IMR-90 (cell line): ENCODE measurements around the gene LYRM7. TPM values are rescaled to one million over a fixed set of nuclear protein-coding genes. Genes with fewer than 3 reads are reported as not detected.

Experiments used
- ATAC-seq: fragments of 200-7000 bp; cut with Tn5 transposase; 2 replicates; pipeline ENCODE4 v1.9.1; 2020; ENCODE audit warnings: low read depth, mild to moderate bottlenecking, moderate library complexity
- BruUV-seq: library from RNA; stranded (reverse); fragments of 400-500 nt; replicated peaks from 2 replicates; lab custom pipeline; 2021; lab: Mats Ljungman, UMichigan
- CTCF ChIA-PET: fragments of 300-600 bp; formaldehyde crosslinking; extraction: SDS; loops from one replicate; lab custom pipeline; 2021; ENCODE audit warnings: antibody characterized with exemption; lab: Yijun Ruan, JAX
- POLR2A ChIA-PET: fragments of 300-600 bp; sonication (Branson Sonifier 250); formaldehyde crosslinking; loops from one replicate; lab custom pipeline; 2022; ENCODE audit warnings: antibody characterized with exemption; ENCODE audit not compliant: unreplicated experiment; lab: Charles Lee
- DNase-seq: peaks from one replicate; pipeline ENCODE4 v3.0.0; 2013
- H2AFZ ChIP-seq: replicated peaks from 2 replicates; pipeline ENCODE3; 2013; ENCODE audit warnings: low read length, mild to moderate bottlenecking; ENCODE audit not compliant: poor library complexity
- H2AK5ac ChIP-seq: 2 replicates; pipeline ENCODE4 v1.6.1; 2013; ENCODE audit warnings: low read depth, low read length, inconsistent platforms
- H2AK9ac ChIP-seq: replicated peaks from 2 replicates; pipeline ENCODE3; 2013; ENCODE audit warnings: mild to moderate bottlenecking, low read depth, low read length, moderate library complexity; ENCODE audit not compliant: poor library complexity
- H2BK120ac ChIP-seq: 2 replicates; pipeline ENCODE4 v1.6.1; 2013; ENCODE audit warnings: low read depth, low read length, inconsistent platforms
- H2BK15ac ChIP-seq: 3 replicates; pipeline ENCODE4 v1.6.1; 2013; ENCODE audit warnings: low read depth, low read length, inconsistent platforms
- H2BK20ac ChIP-seq: 2 replicates; pipeline ENCODE4 v1.6.1; 2013; ENCODE audit warnings: low read depth, mild to moderate bottlenecking, inconsistent platforms, low read length, moderate library complexity
- H2BK5ac ChIP-seq: 2 replicates; pipeline ENCODE4 v1.6.1; 2013; ENCODE audit warnings: mild to moderate bottlenecking, low read depth, low read length, inconsistent platforms; ENCODE audit not compliant: poor library complexity, severe bottlenecking
- H3K14ac ChIP-seq: replicated peaks from 2 replicates; pipeline ENCODE4 v1.6.1; 2013; ENCODE audit warnings: low read depth, low read length, inconsistent platforms
- H3K18ac ChIP-seq: 2 replicates; pipeline ENCODE4 v1.6.1; 2013; ENCODE audit warnings: low read depth, low read length, control low read depth
- H3K23ac ChIP-seq: 2 replicates; pipeline ENCODE4 v1.6.1; 2013; ENCODE audit warnings: low read depth, low read length, inconsistent platforms
- H3K27ac ChIP-seq: 2 replicates; pipeline ENCODE4 v1.5.1; 2013; ENCODE audit warnings: mild to moderate bottlenecking, control low read depth, low read length; ENCODE audit not compliant: insufficient read depth
- H3K27me3 ChIP-seq: 2 replicates; pipeline ENCODE4 v1.6.1; 2013; ENCODE audit warnings: low read length; ENCODE audit not compliant: control insufficient read depth, insufficient read depth
- H3K36me3 ChIP-seq: 2 replicates; pipeline ENCODE4 v1.6.1; 2013; ENCODE audit warnings: low read length, mixed read lengths; ENCODE audit not compliant: control insufficient read depth, insufficient read depth
- H3K4ac ChIP-seq: 2 replicates; pipeline ENCODE4 v1.6.1; 2013; ENCODE audit warnings: low read depth, low read length, inconsistent platforms
- H3K4me1 ChIP-seq: 2 replicates; pipeline ENCODE4 v1.6.1; 2013; ENCODE audit warnings: low read length, mixed read lengths; ENCODE audit not compliant: control insufficient read depth, insufficient read depth
- H3K4me2 ChIP-seq: 2 replicates; pipeline ENCODE4 v1.6.1; 2013; ENCODE audit warnings: low read depth, mild to moderate bottlenecking, control low read depth, low read length, moderate library complexity
- H3K4me3 ChIP-seq: 2 replicates; pipeline ENCODE4 v1.5.1; 2013; ENCODE audit warnings: low read depth, mild to moderate bottlenecking, control low read depth, low read length, moderate library complexity; ENCODE audit not compliant: insufficient read depth
- H3K56ac ChIP-seq: 2 replicates; pipeline ENCODE4 v1.6.1; 2013; ENCODE audit warnings: low read length, inconsistent platforms; ENCODE audit not compliant: insufficient read depth; ENCODE audit errors: extremely low read depth
- H3K79me1 ChIP-seq, 2 experiments: 2 replicates each; pipeline ENCODE4 v1.6.1; 2013; ENCODE audit warnings: low read length in 2 of 2, inconsistent platforms in 1 of 2, low read depth in 1 of 2
- H3K9ac ChIP-seq: 2 replicates; pipeline ENCODE4 v1.6.1; 2013; ENCODE audit warnings: low read depth, low read length, control low read depth
- H3K9me1 ChIP-seq: 2 replicates; pipeline ENCODE4 v1.6.1; 2013; ENCODE audit warnings: low read length, inconsistent platforms; ENCODE audit not compliant: insufficient read depth
- H3K9me3 ChIP-seq: 2 replicates; pipeline ENCODE4 v1.6.1; 2013; ENCODE audit warnings: low read length; ENCODE audit not compliant: control insufficient read depth, insufficient read depth
- H4K20me1 ChIP-seq: 2 replicates; pipeline ENCODE4 v1.6.1; 2013; ENCODE audit warnings: low read length, inconsistent platforms; ENCODE audit not compliant: insufficient read depth
- H4K5ac ChIP-seq: 2 replicates; pipeline ENCODE4 v1.6.1; 2013; ENCODE audit warnings: mild to moderate bottlenecking, low read depth, low read length, control low read depth
- H4K8ac ChIP-seq, 2 experiments: 2 replicates each; pipeline ENCODE4 v1.6.1; 2013; ENCODE audit warnings: low read depth in 2 of 2, low read length in 2 of 2, control low read depth in 1 of 2, inconsistent platforms in 1 of 2
- H4K91ac ChIP-seq: 2 replicates; pipeline ENCODE4 v1.6.1; 2013; ENCODE audit warnings: low read depth, low read length, inconsistent platforms; ENCODE audit not compliant: insufficient read depth
- BHLHE40 ChIP-seq: fragments of 150-350 bp; IDR thresholded peaks from 2 replicates; pipeline ENCODE4 v1.6.1; 2016; ENCODE audit warnings: mild to moderate bottlenecking, low read depth, low read length
- CEBPB ChIP-seq: IDR thresholded peaks from 2 replicates; pipeline ENCODE4 v1.6.1; 2012; ENCODE audit warnings: low read depth, low read length, improper control_type of control experiment
- CHD1 ChIP-seq: IDR thresholded peaks from 2 replicates; pipeline ENCODE4 v1.6.1; 2012; ENCODE audit warnings: low read depth, low read length, improper control_type of control experiment
- FOS ChIP-seq: fragments of 150-350 bp; IDR thresholded peaks from 2 replicates; pipeline ENCODE4 v1.6.1; 2016; ENCODE audit warnings: low read depth, low read length
- MAFK ChIP-seq: IDR thresholded peaks from 2 replicates; pipeline ENCODE4 v1.6.1; 2012; ENCODE audit warnings: low read depth, low read length, improper control_type of control experiment
- MAZ ChIP-seq: IDR thresholded peaks from 2 replicates; pipeline ENCODE4 v1.6.1; 2012; ENCODE audit warnings: low read depth, mild to moderate bottlenecking, low read length, improper control_type of control experiment, moderate library complexity, borderline replicate concordance
- MXI1 ChIP-seq: IDR thresholded peaks from 2 replicates; pipeline ENCODE4 v1.6.1; 2012; ENCODE audit warnings: low read depth, mild to moderate bottlenecking, low read length, moderate library complexity, borderline replicate concordance
- NFE2L2 ChIP-seq: fragments of 150-350 bp; IDR thresholded peaks from 2 replicates; pipeline ENCODE4 v1.6.1; 2016; ENCODE audit warnings: low read depth, mild to moderate bottlenecking, low read length
- POLR2A ChIP-seq: IDR thresholded peaks from 2 replicates; pipeline ENCODE4 v1.6.1; 2012; ENCODE audit warnings: mild to moderate bottlenecking, low read depth, low read length
- RAD21 ChIP-seq: IDR thresholded peaks from 2 replicates; pipeline ENCODE4 v1.6.1; 2012; ENCODE audit warnings: low read length, improper control_type of control experiment
- RCOR1 ChIP-seq: IDR thresholded peaks from 2 replicates; pipeline ENCODE4 v1.6.1; 2012; ENCODE audit warnings: mild to moderate bottlenecking, low read length, improper control_type of control experiment; ENCODE audit not compliant: insufficient replicate concordance
- RFX5 ChIP-seq: IDR thresholded peaks from 2 replicates; pipeline ENCODE4 v1.8.0; 2012; ENCODE audit warnings: low read depth, mild to moderate bottlenecking, low read length, moderate library complexity
- SMC3 ChIP-seq: fragments of 150-350 bp; IDR thresholded peaks from 2 replicates; pipeline ENCODE4 v1.6.1; 2016; ENCODE audit warnings: low read depth, mild to moderate bottlenecking, antibody characterized with exemption, low read length, moderate library complexity
- dilution Hi-C: fragments of 300-500 bp; cut with HindIII; formaldehyde crosslinking; loops from one replicate; pipeline ENCODE4 v1.14.3; 2018; ENCODE audit warnings: low sequenced_read_pairs; ENCODE audit not compliant: unreplicated experiment
- in situ Hi-C: fragments of 300-500 bp; cut with MboI; formaldehyde crosslinking; loops from 3 replicates; pipeline ENCODE4 v1.14.3; 2019; ENCODE audit warnings: low sequenced_read_pairs, inconsistent platforms, mixed read lengths
- intact Hi-C: fragments of 100-400 bp; cut with micrococcal nuclease; formaldehyde crosslinking; loops from 2 replicates; pipeline ENCODE4 v1.10.0; 2022
- polyA plus RNA-seq, 3 experiments: library from polyadenylated mRNA; depleted of rRNA; stranded (reverse); fragments of >200 nt; gene quantifications; 2 replicates each; pipeline ENCODE4 v1.2.3, GENCODE V29; 2012; ENCODE audit warnings: low replicate concordance in 1 of 3
- total RNA-seq: library from RNA; depleted of rRNA; stranded (reverse); fragments of >200 nt; gene quantifications from 2 replicates; pipeline ENCODE4 v1.2.3, GENCODE V29; 2012
- TF ChIP-seq, protein P1 (sequence below): conservative IDR thresholded peaks from 2 replicates; pipeline ENCODE4 v1.5.1; 2012; ENCODE audit warnings: mild to moderate bottlenecking, low read depth, low read length, improper control_type of control experiment
- TF ChIP-seq, protein P2 (sequence below): fragments of 150-350 bp; IDR thresholded peaks from 2 replicates; pipeline ENCODE4 v1.6.1; 2017; ENCODE audit warnings: mild to moderate bottlenecking, antibody characterized with exemption, low read length, low read depth
- TF ChIP-seq, protein P3 (sequence below): fragments of 150-350 bp; IDR thresholded peaks from 2 replicates; pipeline ENCODE4 v1.6.1; 2016; ENCODE audit warnings: low read depth, mild to moderate bottlenecking, low read length, moderate library complexity, borderline replicate concordance

The LYRM7 gene
- total and polyA plus RNA-seq, 2 of the 4 experiments (the other 2 are of a cell fraction) = 2.5 to 3.4 TPM

DNA sequence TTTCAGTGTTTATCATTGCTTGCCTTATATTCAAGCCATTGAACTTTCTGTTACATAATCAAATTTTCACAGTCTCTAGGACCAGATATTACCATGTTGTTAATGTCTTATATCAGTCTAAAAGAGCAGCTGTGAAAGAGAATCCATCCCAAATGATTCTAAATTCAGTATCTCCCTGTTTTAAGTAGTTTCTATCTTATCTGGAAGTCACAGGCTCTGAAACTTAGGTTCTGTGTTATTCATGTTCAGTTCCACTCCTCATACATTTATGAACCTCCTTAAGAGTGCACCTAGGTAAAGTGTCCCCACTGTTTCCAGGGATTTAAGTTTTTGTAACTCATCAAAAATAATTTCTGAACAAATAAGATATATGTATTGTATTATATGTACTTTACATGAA is 9.7 kb downstream of the LYRM7 start:
- Histone ChIP-seq H2BK15ac (no peak overlapping the region), H3K23ac (no peak overlapping the region), H2BK120ac (no peak overlapping the region), H4K91ac (no peak overlapping the region), H3K36me3 (0 out of 2 replicates have a peak, but pooled peaks cover 1% of the 10 kb centered on the region), H3K27ac (no peak overlapping the region), H2AK5ac (no peak overlapping the region), H3K4me1 (no peaks in the 10 kb centered on the region), H4K20me1 (no peaks in the 10 kb centered on the region), H3K79me1 (no peaks in the 10 kb centered on the region; a peak in 1 of 4 replicates), H4K8ac (no peak overlapping the region), H3K56ac (no peak overlapping the region), H2BK20ac (no peak overlapping the region), H2AFZ (no peak overlapping the region), H3K27me3 (no peaks in the 10 kb centered on the region), H2AK9ac (no peak overlapping the region), H3K4ac (no peak overlapping the region), H3K4me2 (no peak overlapping the region), H3K4me3 (no peak overlapping the region), H3K9me1 (no peaks in the 10 kb centered on the region), H3K9me3 (no peaks in the 10 kb centered on the region), H3K14ac (no peak overlapping the region), H3K9ac (no peak overlapping the region), H3K18ac (no peak overlapping the region), H2BK5ac (no peak overlapping the region), H4K5ac (no peak overlapping the region)
- ATAC-seq (no peak), DNase-seq (no peak)
- in situ Hi-C loops = no loop called here
- dilution Hi-C loops = no loop called here
- BruUV-seq = no TSS peak
- TF ChIP-seq RAD21 = no peak
- no peak for TF ChIP-seq MXI1
- no peak for TF ChIP-seq BHLHE40
- TF ChIP-seq POLR2A = no peak
- TF ChIP-seq, protein P1, sequence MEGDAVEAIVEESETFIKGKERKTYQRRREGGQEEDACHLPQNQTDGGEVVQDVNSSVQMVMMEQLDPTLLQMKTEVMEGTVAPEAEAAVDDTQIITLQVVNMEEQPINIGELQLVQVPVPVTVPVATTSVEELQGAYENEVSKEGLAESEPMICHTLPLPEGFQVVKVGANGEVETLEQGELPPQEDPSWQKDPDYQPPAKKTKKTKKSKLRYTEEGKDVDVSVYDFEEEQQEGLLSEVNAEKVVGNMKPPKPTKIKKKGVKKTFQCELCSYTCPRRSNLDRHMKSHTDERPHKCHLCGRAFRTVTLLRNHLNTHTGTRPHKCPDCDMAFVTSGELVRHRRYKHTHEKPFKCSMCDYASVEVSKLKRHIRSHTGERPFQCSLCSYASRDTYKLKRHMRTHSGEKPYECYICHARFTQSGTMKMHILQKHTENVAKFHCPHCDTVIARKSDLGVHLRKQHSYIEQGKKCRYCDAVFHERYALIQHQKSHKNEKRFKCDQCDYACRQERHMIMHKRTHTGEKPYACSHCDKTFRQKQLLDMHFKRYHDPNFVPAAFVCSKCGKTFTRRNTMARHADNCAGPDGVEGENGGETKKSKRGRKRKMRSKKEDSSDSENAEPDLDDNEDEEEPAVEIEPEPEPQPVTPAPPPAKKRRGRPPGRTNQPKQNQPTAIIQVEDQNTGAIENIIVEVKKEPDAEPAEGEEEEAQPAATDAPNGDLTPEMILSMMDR = no peak
- TF ChIP-seq CEBPB = no peak
- TF ChIP-seq SMC3 = no peak
- TF ChIP-seq FOS = no peak
- TF ChIP-seq, protein P2, sequence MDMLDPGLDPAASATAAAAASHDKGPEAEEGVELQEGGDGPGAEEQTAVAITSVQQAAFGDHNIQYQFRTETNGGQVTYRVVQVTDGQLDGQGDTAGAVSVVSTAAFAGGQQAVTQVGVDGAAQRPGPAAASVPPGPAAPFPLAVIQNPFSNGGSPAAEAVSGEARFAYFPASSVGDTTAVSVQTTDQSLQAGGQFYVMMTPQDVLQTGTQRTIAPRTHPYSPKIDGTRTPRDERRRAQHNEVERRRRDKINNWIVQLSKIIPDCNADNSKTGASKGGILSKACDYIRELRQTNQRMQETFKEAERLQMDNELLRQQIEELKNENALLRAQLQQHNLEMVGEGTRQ = no peak
- TF ChIP-seq, protein P3, sequence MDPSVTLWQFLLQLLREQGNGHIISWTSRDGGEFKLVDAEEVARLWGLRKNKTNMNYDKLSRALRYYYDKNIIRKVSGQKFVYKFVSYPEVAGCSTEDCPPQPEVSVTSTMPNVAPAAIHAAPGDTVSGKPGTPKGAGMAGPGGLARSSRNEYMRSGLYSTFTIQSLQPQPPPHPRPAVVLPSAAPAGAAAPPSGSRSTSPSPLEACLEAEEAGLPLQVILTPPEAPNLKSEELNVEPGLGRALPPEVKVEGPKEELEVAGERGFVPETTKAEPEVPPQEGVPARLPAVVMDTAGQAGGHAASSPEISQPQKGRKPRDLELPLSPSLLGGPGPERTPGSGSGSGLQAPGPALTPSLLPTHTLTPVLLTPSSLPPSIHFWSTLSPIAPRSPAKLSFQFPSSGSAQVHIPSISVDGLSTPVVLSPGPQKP = no peak
- TF ChIP-seq MAFK = no peak
- TF ChIP-seq NFE2L2 = no peak
- TF ChIP-seq RCOR1 = no peak
- no peak for TF ChIP-seq RFX5
- TF ChIP-seq CHD1 = no peak
- no peak for TF ChIP-seq MAZ
- intact Hi-C loops = no loop called here
- ChIA-PET POLR2A (no interaction called here), CTCF (interaction anchor here (0.6 kb wide), 1 partner anchor 10 kb away, joined by 3 read pairs; no protein-coding TSS in a partner anchor)
